ENCODE data around the gene EIF4B. TPM values are rescaled to one million over a fixed set of nuclear protein-coding genes. Genes with fewer than 3 reads are reported as not detected.

The EIF4B gene
- total and polyA plus RNA-seq, 2 of the 13 experiments (the other 11 are each of a cell fraction or from before 2014, with no cell fraction given): 416 to 548 TPM

GRCh38 chr12:53049571-53050318 is 43.5 kb downstream of the EIF4B start, which contains the start of gene TNS2 (continued):
- TF ChIP-seq, protein P1, sequence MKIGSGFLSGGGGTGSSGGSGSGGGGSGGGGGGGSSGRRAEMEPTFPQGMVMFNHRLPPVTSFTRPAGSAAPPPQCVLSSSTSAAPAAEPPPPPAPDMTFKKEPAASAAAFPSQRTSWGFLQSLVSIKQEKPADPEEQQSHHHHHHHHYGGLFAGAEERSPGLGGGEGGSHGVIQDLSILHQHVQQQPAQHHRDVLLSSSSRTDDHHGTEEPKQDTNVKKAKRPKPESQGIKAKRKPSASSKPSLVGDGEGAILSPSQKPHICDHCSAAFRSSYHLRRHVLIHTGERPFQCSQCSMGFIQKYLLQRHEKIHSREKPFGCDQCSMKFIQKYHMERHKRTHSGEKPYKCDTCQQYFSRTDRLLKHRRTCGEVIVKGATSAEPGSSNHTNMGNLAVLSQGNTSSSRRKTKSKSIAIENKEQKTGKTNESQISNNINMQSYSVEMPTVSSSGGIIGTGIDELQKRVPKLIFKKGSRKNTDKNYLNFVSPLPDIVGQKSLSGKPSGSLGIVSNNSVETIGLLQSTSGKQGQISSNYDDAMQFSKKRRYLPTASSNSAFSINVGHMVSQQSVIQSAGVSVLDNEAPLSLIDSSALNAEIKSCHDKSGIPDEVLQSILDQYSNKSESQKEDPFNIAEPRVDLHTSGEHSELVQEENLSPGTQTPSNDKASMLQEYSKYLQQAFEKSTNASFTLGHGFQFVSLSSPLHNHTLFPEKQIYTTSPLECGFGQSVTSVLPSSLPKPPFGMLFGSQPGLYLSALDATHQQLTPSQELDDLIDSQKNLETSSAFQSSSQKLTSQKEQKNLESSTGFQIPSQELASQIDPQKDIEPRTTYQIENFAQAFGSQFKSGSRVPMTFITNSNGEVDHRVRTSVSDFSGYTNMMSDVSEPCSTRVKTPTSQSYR (CRISPR knock-in tag; IDR thresholded peaks at IDR 0.05; ENCODE audit: borderline replicate concordance): peak; percentile 14; the same call in 1 of the 2 replicates
- TF ChIP-seq ZNF660 (CRISPR knock-in tag; IDR thresholded peaks at IDR 0.05; ENCODE audit: borderline replicate concordance, low read depth) (no peak), NFATC3 (CRISPR knock-in tag; IDR thresholded peaks at IDR 0.05) (0 out of 2 replicates have a peak, but pooled peaks have one; percentile 21), POLR2G (IDR thresholded peaks at IDR 0.05; ENCODE audit: low read depth, low read length) (peak; percentile 77; the same call in 1 of the 2 replicates), SNRNP70 (IDR thresholded peaks at IDR 0.05; ENCODE audit: low read depth, low read length) (no peak), MAZ (IDR thresholded peaks at IDR 0.05; ENCODE audit: borderline replicate concordance, low read depth, low read length) (peak; percentile 81), MAZ (CRISPR knock-in tag; IDR thresholded peaks at IDR 0.05; ENCODE audit: low read depth) (peak; percentile 69), HNRNPL (IDR thresholded peaks at IDR 0.05; ENCODE audit: low read depth, low read length) (peak; percentile 72; the same call in 1 of the 2 replicates), ZNF20 (CRISPR knock-in tag; IDR thresholded peaks at IDR 0.05) (no peak), POGK (CRISPR knock-in tag; conservative IDR thresholded peaks at IDR 0.05) (no peak; the same call in 1 of the 2 replicates), CBX1 (IDR thresholded peaks at IDR 0.05; ENCODE audit: low read depth) (no peak), SALL1 (CRISPR knock-in tag; IDR thresholded peaks at IDR 0.05) (peak; percentile 70), MXD3 (CRISPR knock-in tag; IDR thresholded peaks at IDR 0.05) (peak; percentile 64; the same call in 1 of the 2 replicates), AGO1 (IDR thresholded peaks at IDR 0.05; ENCODE audit: low read depth, low read length, poor library complexity, severe bottlenecking) (peak; percentile 30), ZNF235 (CRISPR knock-in tag; IDR thresholded peaks at IDR 0.05; ENCODE audit: borderline replicate concordance) (peak; percentile 38; the same call in 1 of the 2 replicates)
- TF ChIP-seq, protein P2, sequence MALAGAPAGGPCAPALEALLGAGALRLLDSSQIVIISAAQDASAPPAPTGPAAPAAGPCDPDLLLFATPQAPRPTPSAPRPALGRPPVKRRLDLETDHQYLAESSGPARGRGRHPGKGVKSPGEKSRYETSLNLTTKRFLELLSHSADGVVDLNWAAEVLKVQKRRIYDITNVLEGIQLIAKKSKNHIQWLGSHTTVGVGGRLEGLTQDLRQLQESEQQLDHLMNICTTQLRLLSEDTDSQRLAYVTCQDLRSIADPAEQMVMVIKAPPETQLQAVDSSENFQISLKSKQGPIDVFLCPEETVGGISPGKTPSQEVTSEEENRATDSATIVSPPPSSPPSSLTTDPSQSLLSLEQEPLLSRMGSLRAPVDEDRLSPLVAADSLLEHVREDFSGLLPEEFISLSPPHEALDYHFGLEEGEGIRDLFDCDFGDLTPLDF (CRISPR knock-in tag; IDR thresholded peaks at IDR 0.05): no peak
- TF ChIP-seq, protein P3, sequence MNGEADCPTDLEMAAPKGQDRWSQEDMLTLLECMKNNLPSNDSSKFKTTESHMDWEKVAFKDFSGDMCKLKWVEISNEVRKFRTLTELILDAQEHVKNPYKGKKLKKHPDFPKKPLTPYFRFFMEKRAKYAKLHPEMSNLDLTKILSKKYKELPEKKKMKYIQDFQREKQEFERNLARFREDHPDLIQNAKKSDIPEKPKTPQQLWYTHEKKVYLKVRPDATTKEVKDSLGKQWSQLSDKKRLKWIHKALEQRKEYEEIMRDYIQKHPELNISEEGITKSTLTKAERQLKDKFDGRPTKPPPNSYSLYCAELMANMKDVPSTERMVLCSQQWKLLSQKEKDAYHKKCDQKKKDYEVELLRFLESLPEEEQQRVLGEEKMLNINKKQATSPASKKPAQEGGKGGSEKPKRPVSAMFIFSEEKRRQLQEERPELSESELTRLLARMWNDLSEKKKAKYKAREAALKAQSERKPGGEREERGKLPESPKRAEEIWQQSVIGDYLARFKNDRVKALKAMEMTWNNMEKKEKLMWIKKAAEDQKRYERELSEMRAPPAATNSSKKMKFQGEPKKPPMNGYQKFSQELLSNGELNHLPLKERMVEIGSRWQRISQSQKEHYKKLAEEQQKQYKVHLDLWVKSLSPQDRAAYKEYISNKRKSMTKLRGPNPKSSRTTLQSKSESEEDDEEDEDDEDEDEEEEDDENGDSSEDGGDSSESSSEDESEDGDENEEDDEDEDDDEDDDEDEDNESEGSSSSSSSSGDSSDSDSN (CRISPR knock-in tag; IDR thresholded peaks at IDR 0.05): peak; percentile 90
- TF ChIP-seq, protein P4, sequence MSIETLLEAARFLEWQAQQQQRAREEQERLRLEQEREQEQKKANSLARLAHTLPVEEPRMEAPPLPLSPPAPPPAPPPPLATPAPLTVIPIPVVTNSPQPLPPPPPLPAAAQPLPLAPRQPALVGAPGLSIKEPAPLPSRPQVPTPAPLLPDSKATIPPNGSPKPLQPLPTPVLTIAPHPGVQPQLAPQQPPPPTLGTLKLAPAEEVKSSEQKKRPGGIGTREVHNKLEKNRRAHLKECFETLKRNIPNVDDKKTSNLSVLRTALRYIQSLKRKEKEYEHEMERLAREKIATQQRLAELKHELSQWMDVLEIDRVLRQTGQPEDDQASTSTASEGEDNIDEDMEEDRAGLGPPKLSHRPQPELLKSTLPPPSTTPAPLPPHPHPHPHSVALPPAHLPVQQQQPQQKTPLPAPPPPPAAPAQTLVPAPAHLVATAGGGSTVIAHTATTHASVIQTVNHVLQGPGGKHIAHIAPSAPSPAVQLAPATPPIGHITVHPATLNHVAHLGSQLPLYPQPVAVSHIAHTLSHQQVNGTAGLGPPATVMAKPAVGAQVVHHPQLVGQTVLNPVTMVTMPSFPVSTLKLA (IDR thresholded peaks at IDR 0.05): no peak
